GM18520 (cell line): ENCODE measurements around the gene ENOPH1.
A peak's percentile ranks its signal among the peaks of the same experiment; 100 is the strongest.
"Not testable (repeated sequence)": the region's sequence is repeated elsewhere in the genome, so short reads cannot be mapped to it uniquely, and the experiment has no call there.

Source experiments
- ATAC-seq: cut with Tn5 transposase; IDR thresholded peaks from one replicate; pipeline ENCODE4 v1.9.1; 2021; ENCODE audit not compliant: unreplicated experiment

ENOPH1 gene

GRCh38 chr4:82430193-82430963 lies at the start of gene ENOPH1, which contains the start of gene HNRNPDL:
Gene ENOPH1, plus strand, starts transcription at chr4:82430590. Its CDS starts 240 bp downstream, at chr4:82430830.
Gene HNRNPDL, minus strand, starts transcription at chr4:82430462. Its CDS starts 772 bp downstream, at chr4:82429690.
- ATAC-seq = peak; percentile 54

- ATAC-seq = no peak
These were observed 49.6 kb upstream of the ENOPH1 start for GRCh38 chr4:82380831-82381230.

GRCh38 chr4:82381235-82381634 lies 49.2 kb upstream of the ENOPH1 start:
- no peak for ATAC-seq

- no peak for ATAC-seq
These were observed 48.6 kb upstream of the ENOPH1 start for GRCh38 chr4:82381661-82382296.

GRCh38 chr4:82382751-82383150 lies 47.6 kb upstream of the ENOPH1 start:
- no peak for ATAC-seq

- ATAC-seq = not testable (repeated sequence)
These were observed 44.1 kb upstream of the ENOPH1 start for GRCh38 chr4:82386312-82386711.

GRCh38 chr4:82388405-82388804 lies 42.0 kb upstream of the ENOPH1 start:
- ATAC-seq = no peak

- ATAC-seq = not testable (repeated sequence)
These were observed 40.3 kb upstream of the ENOPH1 start for GRCh38 chr4:82390061-82390460.

GRCh38 chr4:82394896-82395295 lies 35.5 kb upstream of the ENOPH1 start:
- ATAC-seq = no peak

- ATAC-seq = no peak
These were observed 32.9 kb upstream of the ENOPH1 start for GRCh38 chr4:82397527-82397926.

GRCh38 chr4:82398263-82398662 lies 32.1 kb upstream of the ENOPH1 start:
- no peak for ATAC-seq

- no peak for ATAC-seq
These were observed 28.8 kb upstream of the ENOPH1 start for GRCh38 chr4:82401600-82401999.

GRCh38 chr4:82402196-82402775 lies 28.1 kb upstream of the ENOPH1 start:
- no peak for ATAC-seq

- ATAC-seq = no peak
These were observed 26.7 kb upstream of the ENOPH1 start for GRCh38 chr4:82403725-82404124.

- not testable (repeated sequence) for ATAC-seq
These were observed 15.3 kb upstream of the ENOPH1 start for GRCh38 chr4:82415061-82415460.

- ATAC-seq = no peak
These were observed 14.4 kb upstream of the ENOPH1 start for GRCh38 chr4:82415922-82416365.

- ATAC-seq = no peak
These were observed 10.9 kb upstream of the ENOPH1 start for GRCh38 chr4:82419451-82419850.

GRCh38 chr4:82421796-82422560 lies 8.4 kb upstream of the ENOPH1 start:
- ATAC-seq = no peak

GRCh38 chr4:82422616-82423015 lies 7.8 kb upstream of the ENOPH1 start:
- ATAC-seq = no peak

- no peak for ATAC-seq
These were observed 6.9 kb upstream of the ENOPH1 start for GRCh38 chr4:82423245-82424054.
